Measurements from ENCODE around the gene CSKMT. TPM values are rescaled to one million over a fixed set of nuclear protein-coding genes. Genes with fewer than 3 reads are reported as not detected.
A peak's percentile ranks its signal among the peaks of the same experiment; 100 is the strongest.

CSKMT gene
- total RNA-seq, 1 donor from 2014 or later, result 28.7 TPM

- intact Hi-C loops (cut with DNase I), result no loop called here
- Histone ChIP-seq H3K9me3 (no peaks in the 10 kb centered on the region), H3K36me3 (peaks cover 0 to 19% of the 10 kb centered on the region in 2 donors), H3K4me1 (peaks cover 28% of the 10 kb centered on the region), H3K27ac (no peak overlapping the region), H3K27me3 (no peaks in the 10 kb centered on the region), H3K4me3 (no peak overlapping the region)
- DNase-seq (ENCODE audit: extremely low spot score in 2 of 2), result no peak
- TF ChIP-seq, protein P1, sequence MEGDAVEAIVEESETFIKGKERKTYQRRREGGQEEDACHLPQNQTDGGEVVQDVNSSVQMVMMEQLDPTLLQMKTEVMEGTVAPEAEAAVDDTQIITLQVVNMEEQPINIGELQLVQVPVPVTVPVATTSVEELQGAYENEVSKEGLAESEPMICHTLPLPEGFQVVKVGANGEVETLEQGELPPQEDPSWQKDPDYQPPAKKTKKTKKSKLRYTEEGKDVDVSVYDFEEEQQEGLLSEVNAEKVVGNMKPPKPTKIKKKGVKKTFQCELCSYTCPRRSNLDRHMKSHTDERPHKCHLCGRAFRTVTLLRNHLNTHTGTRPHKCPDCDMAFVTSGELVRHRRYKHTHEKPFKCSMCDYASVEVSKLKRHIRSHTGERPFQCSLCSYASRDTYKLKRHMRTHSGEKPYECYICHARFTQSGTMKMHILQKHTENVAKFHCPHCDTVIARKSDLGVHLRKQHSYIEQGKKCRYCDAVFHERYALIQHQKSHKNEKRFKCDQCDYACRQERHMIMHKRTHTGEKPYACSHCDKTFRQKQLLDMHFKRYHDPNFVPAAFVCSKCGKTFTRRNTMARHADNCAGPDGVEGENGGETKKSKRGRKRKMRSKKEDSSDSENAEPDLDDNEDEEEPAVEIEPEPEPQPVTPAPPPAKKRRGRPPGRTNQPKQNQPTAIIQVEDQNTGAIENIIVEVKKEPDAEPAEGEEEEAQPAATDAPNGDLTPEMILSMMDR (IDR thresholded peaks at IDR 0.05), result peak in 2 of 3 experiments; percentile 21 to 38
- TF ChIP-seq POLR2AphosphoS5 (IDR thresholded peaks at IDR 0.05; ENCODE audit: insufficient read depth in 1 of 2, low read depth in 1 of 2) (peak in 1 of 2 donors; percentile 30), POLR2A (IDR thresholded peaks at IDR 0.05) (no peak)
Observed at GRCh38 chr11:62680825-62681240, 15.7 kb downstream of the CSKMT start.

- peaks cover 22% of the 10 kb centered on the region for H3K4me1 ChIP-seq
- DNase-seq (ENCODE audit: extremely low spot score in 2 of 2), result no peak
- intact Hi-C loops (cut with DNase I), result no loop called here
Observed at GRCh38 chr11:62682518-62682917, 17.4 kb downstream of the CSKMT start.

GRCh38 chr11:62687508-62688396 is 22.6 kb downstream of the CSKMT start:
- peak in 1 of 2 donors; percentile 63 for TF ChIP-seq POLR2AphosphoS5 (IDR thresholded peaks at IDR 0.05; ENCODE audit: insufficient read depth in 1 of 2, low read depth in 1 of 2)
- TF ChIP-seq, protein P1 (IDR thresholded peaks at IDR 0.05), result no peak
- TF ChIP-seq POLR2A (IDR thresholded peaks at IDR 0.05), result no peak
- Histone ChIP-seq H3K27ac (peak overlapping the region; percentile 89), H3K4me3 (peak overlapping the region; percentile 45 to 50), H3K27me3 (no peaks in the 10 kb centered on the region), H3K36me3 (peaks cover 0 to 15% of the 10 kb centered on the region in 2 donors), H3K4me1 (peaks cover 31% of the 10 kb centered on the region), H3K9me3 (no peaks in the 10 kb centered on the region)
- intact Hi-C loops (cut with DNase I), result no loop called here
- no peak for DNase-seq (ENCODE audit: extremely low spot score in 2 of 2)

More at GRCh38 chr11:62682518-62682917, 17.4 kb downstream of the CSKMT start:
- H3K9me3 ChIP-seq, result no peaks in the 10 kb centered on the region
- H3K27me3 ChIP-seq, result no peaks in the 10 kb centered on the region
- TF ChIP-seq POLR2A (IDR thresholded peaks at IDR 0.05) (no peak), POLR2AphosphoS5 (IDR thresholded peaks at IDR 0.05; ENCODE audit: insufficient read depth in 1 of 2, low read depth in 1 of 2) (no peak)
- TF ChIP-seq, protein P1 (IDR thresholded peaks at IDR 0.05), result no peak
- peaks cover 0 to 3% of the 10 kb centered on the region in 2 donors for H3K36me3 ChIP-seq
- H3K27ac ChIP-seq, result no peak overlapping the region
- no peak overlapping the region for H3K4me3 ChIP-seq

GRCh38 chr11:62688491-62688890 is 23.4 kb downstream of the CSKMT start:
- peaks cover 0 to 15% of the 10 kb centered on the region in 2 donors for H3K36me3 ChIP-seq
- TF ChIP-seq, protein P1 (IDR thresholded peaks at IDR 0.05), result no peak
- TF ChIP-seq POLR2A (IDR thresholded peaks at IDR 0.05) (no peak), POLR2AphosphoS5 (IDR thresholded peaks at IDR 0.05; ENCODE audit: insufficient read depth in 1 of 2, low read depth in 1 of 2) (no peak)
- H3K27ac ChIP-seq, result peak overlapping the region; percentile 89
- intact Hi-C loops (cut with DNase I), result no loop called here
- peak overlapping the region; percentile 45 to 50 for H3K4me3 ChIP-seq
- H3K4me1 ChIP-seq, result peaks cover 31% of the 10 kb centered on the region
- no peak for DNase-seq (ENCODE audit: extremely low spot score in 2 of 2)
- no peaks in the 10 kb centered on the region for H3K27me3 ChIP-seq
- H3K9me3 ChIP-seq, result no peaks in the 10 kb centered on the region
